ENCODE results near the gene TSPAN31. TPM values are rescaled to one million over a fixed set of nuclear protein-coding genes. Genes with fewer than 3 reads are reported as not detected.

TSPAN31 gene
- total and polyA plus RNA-seq, 2 of the 8 experiments (the other 6 are each of a cell fraction or from before 2014, with no cell fraction given) = 15.8 to 31.4 TPM

DNA sequence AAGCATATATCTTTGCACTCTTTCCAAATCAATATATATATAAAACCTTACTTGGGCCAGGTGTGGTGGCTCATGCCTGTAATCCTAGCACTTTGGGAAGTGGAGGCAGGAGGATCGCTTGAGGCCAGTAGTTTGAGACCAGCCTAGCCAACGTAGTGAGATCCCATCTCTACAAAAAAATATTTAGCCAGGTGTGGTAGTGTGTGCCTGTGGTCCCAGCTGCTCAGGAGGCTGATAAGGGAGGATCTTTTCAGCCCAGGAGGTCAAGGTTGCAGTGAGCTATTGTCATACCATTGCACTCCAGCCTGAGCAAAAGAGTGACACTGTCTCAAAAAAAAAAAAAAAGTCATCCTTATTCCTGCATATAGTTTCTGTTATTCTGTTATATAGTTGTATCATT is 36.5 kb upstream of the TSPAN31 start (continued):
- TF ChIP-seq CHD7 (IDR thresholded peaks at IDR 0.05; ENCODE audit: insufficient replicate concordance, low read length) (no peak), CEBPB (IDR thresholded peaks at IDR 0.05; ENCODE audit: low read depth, low read length) (no peak), GABPA (IDR thresholded peaks at IDR 0.05; ENCODE audit: borderline replicate concordance, insufficient read depth, low read length) (no peak), SAP30 (IDR thresholded peaks at IDR 0.05; ENCODE audit: insufficient read depth, insufficient replicate concordance, low read length) (no peak)

Measured in H1 (cell line).